ENCODE results near the gene CYP11A1. TPM values are rescaled to one million over a fixed set of nuclear protein-coding genes. Genes with fewer than 3 reads are reported as not detected.

CYP11A1 gene
- total RNA-seq, 1 experiment from 2014 or later: 1.7 TPM

- peak overlapping the region in 1 of 2 experiments; percentile 68; a peak in 3 of 5 replicates for H3K4me3 Mint-ChIP-seq
- H3K27me3 Mint-ChIP-seq (ENCODE audit: low read depth): peaks cover 86% of the 10 kb centered on the region
- Histone ChIP-seq H2AK5ac (ENCODE audit: insufficient read length, low read length) (no peak overlapping the region), H4K5ac (ENCODE audit: insufficient read length, low read depth, low read length) (no peak overlapping the region), H2BK15ac (ENCODE audit: low read depth, low read length) (no peak overlapping the region), H4K91ac (ENCODE audit: insufficient read length, low read depth, low read length) (no peak overlapping the region), H3K56ac (ENCODE audit: insufficient read length, low read depth, low read length) (no peak overlapping the region), H2BK5ac (ENCODE audit: insufficient read length, low read length) (no peak overlapping the region), H3K27ac (ENCODE audit: insufficient read length, low read depth, low read length) (no peak overlapping the region), H4K8ac (replicated peaks; ENCODE audit: insufficient read length, low read depth, low read length) (no peak overlapping the region), H2BK20ac (ENCODE audit: low read depth, low read length, poor library complexity, severe bottlenecking) (no peak overlapping the region), H3K4ac (ENCODE audit: low read depth, low read length) (no peak overlapping the region), H3K4me1 (ENCODE audit: insufficient read depth, low read length) (peaks cover 3% of the 10 kb centered on the region; the same call in 1 of the 2 replicates), H3K14ac (ENCODE audit: insufficient read depth, low read length) (no peak overlapping the region; the same call in 1 of the 2 replicates), H3T11ph (ENCODE audit: low read length) (no peak overlapping the region), H2BK12ac (ENCODE audit: insufficient read length, low read depth, low read length) (no peak overlapping the region), H3K23me2 (ENCODE audit: insufficient read length, low read depth, low read length, poor library complexity, severe bottlenecking) (peaks cover 4% of the 10 kb centered on the region), H3K23ac (ENCODE audit: insufficient read length, low read depth, low read length) (no peak overlapping the region), H3K27me3 (ENCODE audit: insufficient read depth, low read length) (peaks cover 3% of the 10 kb centered on the region; the same call in 1 of the 2 replicates), H3K9ac (ENCODE audit: extremely low read depth, insufficient read length, low read length) (no peak overlapping the region), H4K20me1 (ENCODE audit: control insufficient read depth, insufficient read depth, insufficient read length) (no peaks in the 10 kb centered on the region), H3K18ac (ENCODE audit: insufficient read length, low read depth, low read length) (no peak overlapping the region), H3K79me2 (ENCODE audit: insufficient read depth, low read length) (no peaks in the 10 kb centered on the region), H2BK120ac (ENCODE audit: low read depth, low read length, poor library complexity, severe bottlenecking) (no peak overlapping the region), H2AFZ (ENCODE audit: low read length) (no peak overlapping the region), H3K4me2 (ENCODE audit: insufficient read depth, insufficient read length, low read length) (no peak overlapping the region), H3K79me1 (ENCODE audit: insufficient read depth, low read depth, low read length, poor library complexity, severe bottlenecking) (no peaks in the 10 kb centered on the region), H3K9me3 (ENCODE audit: control insufficient read depth, low read depth, low read length) (no peaks in the 10 kb centered on the region)
- peaks cover 64 to 79% of the 10 kb centered on the region in 2 experiments for H3K4me1 Mint-ChIP-seq
- no peaks in the 10 kb centered on the region; a peak in 1 of 5 replicates for H3K9me3 Mint-ChIP-seq
- H3K36me3 Mint-ChIP-seq (ENCODE audit: insufficient read depth in 1 of 3, low read depth in 3 of 3): no peaks in the 10 kb centered on the region
- H3K27ac Mint-ChIP-seq: no peak overlapping the region; a peak in 1 of 7 replicates
- TF ChIP-seq CTCF (conservative IDR thresholded peaks at IDR 0.05): peak; percentile 85
- no CpG with 5 or more reads among the region's 7 CpGs for WGBS (ENCODE audit: extremely low coverage, insufficient read length, low lambda C conversion rate)
- DNase-seq: peak; percentile 85
Observed at GRCh38 chr15:74302821-74303359, 64.6 kb downstream of the CYP11A1 start.
